ENCODE results near the gene SYT17. TPM values are rescaled to one million over a fixed set of nuclear protein-coding genes. Genes with fewer than 3 reads are reported as not detected.

The SYT17 gene
- polyA plus RNA-seq, 2 of the 4 experiments (the other 2 are of a cell fraction), result 9.8 to 18.7 TPM

GRCh38 chr16:19135201-19135842 is 32.7 kb upstream of the SYT17 start:
- CTCF ChIA-PET, result interaction anchor here (1.0 to 5.3 kb wide), 4 partner anchors 40 to 67 kb away, joined by 3 to 27 read pairs (median 4); no protein-coding TSS in a partner anchor
- POLR2A ChIA-PET, result interaction anchor here (0.8 to 1.8 kb wide), 4 partner anchors 10 to 21 kb away, joined by 4 to 7 read pairs (median 6); partner anchors contain the start of gene ITPRIPL2
- ATAC-seq, result no peak; a peak in 1 of 6 replicates
- Histone ChIP-seq H3K4me3 (no peak overlapping the region), H3K4me1 (peaks cover 76% of the 10 kb centered on the region), H3K9me3 (no peaks in the 10 kb centered on the region), H3K4me2 (peak overlapping the region; percentile 87), H3K27ac (peak overlapping the region; percentile 76 to 85)
- TF ChIP-seq ZNF302 (CRISPR knock-in tag; IDR thresholded peaks at IDR 0.05) (no peak), NR3C1 (IDR thresholded peaks at IDR 0.05) (no peak)
- 76% methylated on average over 10 of the region's 10 CpGs for WGBS (ENCODE audit: missing lambda C conversion rate)
- no peak for DNase-seq (ENCODE audit: low read depth in 1 of 2, low spot score in 1 of 2)
- no peak for FAIRE-seq

GRCh38 chr16:19135896-19136438 is 32.1 kb upstream of the SYT17 start:
- H3K4me2 ChIP-seq, result peak overlapping the region; percentile 87
- peaks cover 76% of the 10 kb centered on the region for H3K4me1 ChIP-seq
- peak overlapping the region; percentile 76 to 85 for H3K27ac ChIP-seq
- WGBS (ENCODE audit: missing lambda C conversion rate), result 14% methylated on average over 7 of the region's 7 CpGs
- no peaks in the 10 kb centered on the region for H3K9me3 ChIP-seq
- TF ChIP-seq FOSL2 (IDR thresholded peaks at IDR 0.05) (0 out of 2 replicates have a peak, but pooled peaks have one; percentile 16), FOSL2 (CRISPR knock-in tag; IDR thresholded peaks at IDR 0.05) (peak; percentile 79), USF2 (IDR thresholded peaks at IDR 0.05) (no peak), PHF8 (IDR thresholded peaks at IDR 0.05; ENCODE audit: borderline replicate concordance, low read depth) (no peak), RAD21 (conservative IDR thresholded peaks at IDR 0.05 in 1 of 2, IDR thresholded peaks at IDR 0.05 in 1 of 2) (peak in 1 of 2 experiments; percentile 9; a peak in 1 of 5 replicates), ZFP36 (IDR thresholded peaks at IDR 0.05; ENCODE audit: borderline replicate concordance, partially characterized antibody) (no peak), REST (IDR thresholded peaks at IDR 0.05) (no peak), GATA3 (IDR thresholded peaks at IDR 0.05; ENCODE audit: borderline replicate concordance) (no peak; the same call in 1 of the 2 replicates), NPAS2 (CRISPR knock-in tag; IDR thresholded peaks at IDR 0.05; ENCODE audit: borderline replicate concordance) (no peak), MAFK (IDR thresholded peaks at IDR 0.05; ENCODE audit: partially characterized antibody) (no peak), BHLHE40 (IDR thresholded peaks at IDR 0.05; ENCODE audit: low read depth, low read length) (no peak), JUNB (IDR thresholded peaks at IDR 0.05) (no peak), CBX8 (IDR thresholded peaks at IDR 0.05) (no peak), E2F6 (IDR thresholded peaks at IDR 0.05; ENCODE audit: borderline replicate concordance, low read depth) (no peak), CBX2 (IDR thresholded peaks at IDR 0.05; ENCODE audit: borderline replicate concordance, low read depth) (no peak), CHD2 (IDR thresholded peaks at IDR 0.05; ENCODE audit: low read length, partially characterized antibody) (no peak), MAX (IDR thresholded peaks at IDR 0.05) (peak; percentile 45; the same call in 1 of the 2 replicates), FOSB (CRISPR knock-in tag; IDR thresholded peaks at IDR 0.05) (no peak), NFE2L2 (conservative IDR thresholded peaks at IDR 0.05; ENCODE audit: low read length) (no peak), HDAC2 (IDR thresholded peaks at IDR 0.05) (no peak), SMC3 (IDR thresholded peaks at IDR 0.05) (no peak), EP300 (IDR thresholded peaks at IDR 0.05) (peak in 1 of 2 experiments; percentile 36; a peak in 1 of 5 replicates)
- ChIA-PET CTCF (interaction anchor here (0.6 to 5.3 kb wide), 10 partner anchors 9 to 68 kb away, joined by 3 to 27 read pairs (median 4); no protein-coding TSS in a partner anchor), POLR2A (interaction anchor here (0.8 to 1.8 kb wide), 4 partner anchors 9 to 22 kb away, joined by 4 to 7 read pairs (median 6); partner anchors contain the start of gene ITPRIPL2)
- no peak for FAIRE-seq
- peak; percentile 67 to 83 for DNase-seq (ENCODE audit: low read depth in 1 of 2, low spot score in 1 of 2)
- ATAC-seq, result peak; percentile 63 to 70
- H3K4me3 ChIP-seq, result no peak overlapping the region

All from A549 (cell line).